ENCODE measurements around the gene TTC12. TPM values are rescaled to one million over a fixed set of nuclear protein-coding genes. Genes with fewer than 3 reads are reported as not detected.

Gene TTC12
- total and polyA plus RNA-seq, 2 of the 4 experiments (the other 2 are of a cell fraction): 10.0 to 14.7 TPM

DNA sequence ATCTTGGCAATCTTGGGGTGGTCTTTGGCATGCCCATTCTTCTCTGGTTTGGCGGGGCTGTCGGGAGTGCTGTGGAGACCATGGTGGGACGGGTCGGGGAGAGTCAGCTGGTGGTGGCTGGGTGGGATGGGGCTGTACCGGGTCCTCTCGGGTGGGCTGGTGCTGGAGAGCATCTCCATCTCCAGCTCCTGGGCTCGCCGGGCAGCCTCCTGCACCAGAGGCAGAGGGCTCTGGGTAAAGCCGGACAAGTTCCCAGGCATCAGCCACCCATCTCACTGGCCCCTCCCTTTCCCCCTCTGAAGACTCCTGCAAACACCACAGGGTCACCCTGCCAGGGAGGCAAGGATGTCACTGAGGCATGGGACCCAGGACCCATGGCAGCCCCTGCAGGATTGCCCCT lies 98.3 kb downstream of the TTC12 start:
- CTCF ChIA-PET: interaction anchor here (0.6 kb wide), 1 partner anchor 79 kb away, joined by 4 read pairs; no protein-coding TSS in a partner anchor

More for the DNA sequence above, 98.3 kb downstream of the TTC12 start:
- no peak overlapping the region for H3K14ac ChIP-seq (replicated peaks; ENCODE audit: low read depth, low read length)
- H3K9ac ChIP-seq (ENCODE audit: low read depth, low read length): no peak overlapping the region
- H3K4me3 ChIP-seq (ENCODE audit: insufficient read depth, low read depth, low read length): no peak overlapping the region
- WGBS, 2 experiments (ENCODE audit: extremely low coverage in 2 of 2, insufficient read length in 1 of 2): no CpG with 5 or more reads among the region's 9 CpGs
- no peak overlapping the region for H4K5ac ChIP-seq (ENCODE audit: low read depth, low read length)
- no peak overlapping the region for H3K27ac ChIP-seq (ENCODE audit: insufficient read depth, low read length)
- in situ Hi-C loops (cut with MboI; ENCODE audit: low sequenced_read_pairs): no loop called here
- intact Hi-C loops (cut with micrococcal nuclease): no loop called here
- dilution Hi-C loops (cut with HindIII; ENCODE audit: low sequenced_read_pairs, unreplicated experiment): no loop called here
- H4K8ac ChIP-seq (ENCODE audit: low read depth in 2 of 2, low read length in 2 of 2): no peak overlapping the region
- no peak overlapping the region for H2BK5ac ChIP-seq (ENCODE audit: low read depth, low read length, poor library complexity, severe bottlenecking)
- no peaks in the 10 kb centered on the region for H3K9me3 ChIP-seq (ENCODE audit: control insufficient read depth, insufficient read depth, low read length)
- no peak overlapping the region for H3K4me2 ChIP-seq (ENCODE audit: low read depth, low read length)
- H2AK5ac ChIP-seq (ENCODE audit: low read depth, low read length): no peak overlapping the region
- H3K56ac ChIP-seq (ENCODE audit: extremely low read depth, insufficient read depth, low read length): no peak overlapping the region
- no peak for DNase-seq
- H4K91ac ChIP-seq (ENCODE audit: insufficient read depth, low read depth, low read length): no peak overlapping the region
- H2AFZ ChIP-seq (replicated peaks; ENCODE audit: low read length, poor library complexity): no peak overlapping the region
- no peak overlapping the region for H2BK15ac ChIP-seq (ENCODE audit: low read depth, low read length)
- H3K4me1 ChIP-seq (ENCODE audit: control insufficient read depth, insufficient read depth, low read length): no peaks in the 10 kb centered on the region
- H3K18ac ChIP-seq (ENCODE audit: low read depth, low read length): no peak overlapping the region
- TF ChIP-seq RFX5 (IDR thresholded peaks at IDR 0.05; ENCODE audit: low read depth, low read length) (no peak), SMC3 (IDR thresholded peaks at IDR 0.05; ENCODE audit: low read depth, low read length) (no peak), RAD21 (IDR thresholded peaks at IDR 0.05; ENCODE audit: low read length) (no peak), POLR2A (IDR thresholded peaks at IDR 0.05; ENCODE audit: low read depth, low read length) (no peak), BHLHE40 (IDR thresholded peaks at IDR 0.05; ENCODE audit: low read depth, low read length) (no peak), RCOR1 (IDR thresholded peaks at IDR 0.05; ENCODE audit: insufficient replicate concordance, low read length) (no peak), FOS (IDR thresholded peaks at IDR 0.05; ENCODE audit: low read depth, low read length) (no peak), MAZ (IDR thresholded peaks at IDR 0.05; ENCODE audit: borderline replicate concordance, low read depth, low read length) (no peak), CHD1 (IDR thresholded peaks at IDR 0.05; ENCODE audit: low read depth, low read length) (no peak), CEBPB (IDR thresholded peaks at IDR 0.05; ENCODE audit: low read depth, low read length) (no peak), MXI1 (IDR thresholded peaks at IDR 0.05; ENCODE audit: borderline replicate concordance, low read depth, low read length) (no peak), NFE2L2 (IDR thresholded peaks at IDR 0.05; ENCODE audit: low read depth, low read length) (no peak), MAFK (IDR thresholded peaks at IDR 0.05; ENCODE audit: low read depth, low read length) (no peak)
- TF ChIP-seq, protein P1, sequence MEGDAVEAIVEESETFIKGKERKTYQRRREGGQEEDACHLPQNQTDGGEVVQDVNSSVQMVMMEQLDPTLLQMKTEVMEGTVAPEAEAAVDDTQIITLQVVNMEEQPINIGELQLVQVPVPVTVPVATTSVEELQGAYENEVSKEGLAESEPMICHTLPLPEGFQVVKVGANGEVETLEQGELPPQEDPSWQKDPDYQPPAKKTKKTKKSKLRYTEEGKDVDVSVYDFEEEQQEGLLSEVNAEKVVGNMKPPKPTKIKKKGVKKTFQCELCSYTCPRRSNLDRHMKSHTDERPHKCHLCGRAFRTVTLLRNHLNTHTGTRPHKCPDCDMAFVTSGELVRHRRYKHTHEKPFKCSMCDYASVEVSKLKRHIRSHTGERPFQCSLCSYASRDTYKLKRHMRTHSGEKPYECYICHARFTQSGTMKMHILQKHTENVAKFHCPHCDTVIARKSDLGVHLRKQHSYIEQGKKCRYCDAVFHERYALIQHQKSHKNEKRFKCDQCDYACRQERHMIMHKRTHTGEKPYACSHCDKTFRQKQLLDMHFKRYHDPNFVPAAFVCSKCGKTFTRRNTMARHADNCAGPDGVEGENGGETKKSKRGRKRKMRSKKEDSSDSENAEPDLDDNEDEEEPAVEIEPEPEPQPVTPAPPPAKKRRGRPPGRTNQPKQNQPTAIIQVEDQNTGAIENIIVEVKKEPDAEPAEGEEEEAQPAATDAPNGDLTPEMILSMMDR (conservative IDR thresholded peaks at IDR 0.05; ENCODE audit: low read depth, low read length): no peak
- TF ChIP-seq, protein P2, sequence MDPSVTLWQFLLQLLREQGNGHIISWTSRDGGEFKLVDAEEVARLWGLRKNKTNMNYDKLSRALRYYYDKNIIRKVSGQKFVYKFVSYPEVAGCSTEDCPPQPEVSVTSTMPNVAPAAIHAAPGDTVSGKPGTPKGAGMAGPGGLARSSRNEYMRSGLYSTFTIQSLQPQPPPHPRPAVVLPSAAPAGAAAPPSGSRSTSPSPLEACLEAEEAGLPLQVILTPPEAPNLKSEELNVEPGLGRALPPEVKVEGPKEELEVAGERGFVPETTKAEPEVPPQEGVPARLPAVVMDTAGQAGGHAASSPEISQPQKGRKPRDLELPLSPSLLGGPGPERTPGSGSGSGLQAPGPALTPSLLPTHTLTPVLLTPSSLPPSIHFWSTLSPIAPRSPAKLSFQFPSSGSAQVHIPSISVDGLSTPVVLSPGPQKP (IDR thresholded peaks at IDR 0.05; ENCODE audit: borderline replicate concordance, low read depth, low read length): no peak
- TF ChIP-seq, protein P3, sequence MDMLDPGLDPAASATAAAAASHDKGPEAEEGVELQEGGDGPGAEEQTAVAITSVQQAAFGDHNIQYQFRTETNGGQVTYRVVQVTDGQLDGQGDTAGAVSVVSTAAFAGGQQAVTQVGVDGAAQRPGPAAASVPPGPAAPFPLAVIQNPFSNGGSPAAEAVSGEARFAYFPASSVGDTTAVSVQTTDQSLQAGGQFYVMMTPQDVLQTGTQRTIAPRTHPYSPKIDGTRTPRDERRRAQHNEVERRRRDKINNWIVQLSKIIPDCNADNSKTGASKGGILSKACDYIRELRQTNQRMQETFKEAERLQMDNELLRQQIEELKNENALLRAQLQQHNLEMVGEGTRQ (IDR thresholded peaks at IDR 0.05; ENCODE audit: low read depth, low read length): no peak
- no TSS peak for BruUV-seq (replicated peaks)
- no peaks in the 10 kb centered on the region for H3K9me1 ChIP-seq (ENCODE audit: insufficient read depth, low read length)
- H3K27me3 ChIP-seq (ENCODE audit: control insufficient read depth, insufficient read depth, low read length): peaks cover 10% of the 10 kb centered on the region
- ATAC-seq (ENCODE audit: low read depth): no peak
- no peaks in the 10 kb centered on the region for H3K79me1 ChIP-seq (ENCODE audit: low read depth in 1 of 2, low read length in 2 of 2)
- H2BK20ac ChIP-seq (ENCODE audit: low read depth, low read length): no peak overlapping the region
- H4K20me1 ChIP-seq (ENCODE audit: insufficient read depth, low read length): no peaks in the 10 kb centered on the region
- H3K4ac ChIP-seq (ENCODE audit: low read depth, low read length): no peak overlapping the region
- no peak overlapping the region for H2BK120ac ChIP-seq (ENCODE audit: low read depth, low read length)
- H2AK9ac ChIP-seq (replicated peaks; ENCODE audit: low read depth, low read length, poor library complexity): no peak overlapping the region
- H3K23ac ChIP-seq (ENCODE audit: low read depth, low read length): no peak overlapping the region
- H3K36me3 ChIP-seq (ENCODE audit: control insufficient read depth, insufficient read depth, low read length): no peaks in the 10 kb centered on the region
- POLR2A ChIA-PET (ENCODE audit: unreplicated experiment): no interaction called here

All from IMR-90 (cell line).